ENCODE measurements around the gene NOTCH1.

The NOTCH1 gene

GRCh38 chr9:136494012-136494411 lies 51.8 kb downstream of the NOTCH1 start:
- TF ChIP-seq POLR2AphosphoS5 (IDR thresholded peaks at IDR 0.05; ENCODE audit: low read depth) (no peak), CTCF (IDR thresholded peaks at IDR 0.05; ENCODE audit: insufficient read depth, low read length) (no peak)
- Histone ChIP-seq H3K27me3 (ENCODE audit: insufficient read depth, poor library complexity, severe bottlenecking) (no peaks in the 10 kb centered on the region), H3K27ac (replicated peaks) (no peak overlapping the region), H3K4me3 (replicated peaks; ENCODE audit: insufficient read depth, low read length) (no peak overlapping the region)
- no peak for DNase-seq (ENCODE audit: low read depth in 1 of 2, low spot score in 1 of 2)

GRCh38 chr9:136493567-136493971 lies 52.3 kb downstream of the NOTCH1 start:
- no peak for DNase-seq (ENCODE audit: low read depth in 1 of 2, low spot score in 1 of 2)
- TF ChIP-seq REST (IDR thresholded peaks at IDR 0.05; ENCODE audit: insufficient replicate concordance, low read depth), result no peak
- TF ChIP-seq POLR2AphosphoS5 (IDR thresholded peaks at IDR 0.05; ENCODE audit: low read depth), result no peak
- TF ChIP-seq CTCF (IDR thresholded peaks at IDR 0.05; ENCODE audit: insufficient read depth, low read length), result no peak
- no peak for TF ChIP-seq GABPA (IDR thresholded peaks at IDR 0.05; ENCODE audit: low read depth)
- TF ChIP-seq SPI1 (IDR thresholded peaks at IDR 0.05; ENCODE audit: borderline replicate concordance, low read depth), result no peak
- no peaks in the 10 kb centered on the region for H3K27me3 ChIP-seq (ENCODE audit: insufficient read depth, poor library complexity, severe bottlenecking)
- no peak overlapping the region for H3K4me3 ChIP-seq (replicated peaks; ENCODE audit: insufficient read depth, low read length)
- no peak overlapping the region for H3K27ac ChIP-seq (replicated peaks)

- TF ChIP-seq GABPA (IDR thresholded peaks at IDR 0.05; ENCODE audit: low read depth), result no peak
- TF ChIP-seq POLR2AphosphoS5 (IDR thresholded peaks at IDR 0.05; ENCODE audit: low read depth), result no peak
- no peak for TF ChIP-seq SPI1 (IDR thresholded peaks at IDR 0.05; ENCODE audit: borderline replicate concordance, low read depth)
- no peak for TF ChIP-seq CTCF (IDR thresholded peaks at IDR 0.05; ENCODE audit: insufficient read depth, low read length)
- TF ChIP-seq REST (IDR thresholded peaks at IDR 0.05; ENCODE audit: insufficient replicate concordance, low read depth), result no peak
- H3K27me3 ChIP-seq (ENCODE audit: insufficient read depth, poor library complexity, severe bottlenecking), result no peaks in the 10 kb centered on the region
- DNase-seq (ENCODE audit: low read depth in 1 of 2, low spot score in 1 of 2), result no peak
- no peak overlapping the region for H3K4me3 ChIP-seq (replicated peaks; ENCODE audit: insufficient read depth, low read length)
- no peak overlapping the region for H3K27ac ChIP-seq (replicated peaks)
These were observed 52.8 kb downstream of the NOTCH1 start for GRCh38 chr9:136492978-136493522.

GRCh38 chr9:136489731-136490130 lies 56.1 kb downstream of the NOTCH1 start:
- TF ChIP-seq POLR2AphosphoS5 (IDR thresholded peaks at IDR 0.05; ENCODE audit: low read depth) (no peak), SPI1 (IDR thresholded peaks at IDR 0.05; ENCODE audit: borderline replicate concordance, low read depth) (no peak), REST (IDR thresholded peaks at IDR 0.05; ENCODE audit: insufficient replicate concordance, low read depth) (no peak), CTCF (IDR thresholded peaks at IDR 0.05; ENCODE audit: insufficient read depth, low read length) (no peak), GABPA (IDR thresholded peaks at IDR 0.05; ENCODE audit: low read depth) (no peak)
- H3K27me3 ChIP-seq (ENCODE audit: insufficient read depth, poor library complexity, severe bottlenecking), result no peaks in the 10 kb centered on the region
- no peak overlapping the region for H3K27ac ChIP-seq (replicated peaks)
- H3K4me3 ChIP-seq (replicated peaks; ENCODE audit: insufficient read depth, low read length), result no peak overlapping the region
- no peak for DNase-seq (ENCODE audit: low read depth in 1 of 2, low spot score in 1 of 2)

All from HL-60 (cell line).